ENCODE data around the gene L3MBTL2.
"Not testable (repeated sequence)": the region's sequence is repeated elsewhere in the genome, so short reads cannot be mapped to it uniquely, and the experiment has no call there.

L3MBTL2 gene

GRCh38 chr22:41204992-41205900 is at the start of gene L3MBTL2:
Gene L3MBTL2, plus strand, starts transcription at chr22:41205312. Its CDS starts 51 bp downstream, at chr22:41205363.
- peak; percentile 96 to 99 (median 98) for DNase-seq (ENCODE audit: low read depth in 3 of 3)

- no peak for DNase-seq (ENCODE audit: low read depth in 3 of 3)
Observed at GRCh38 chr22:41157083-41157482, 48.0 kb upstream of the L3MBTL2 start.

DNA sequence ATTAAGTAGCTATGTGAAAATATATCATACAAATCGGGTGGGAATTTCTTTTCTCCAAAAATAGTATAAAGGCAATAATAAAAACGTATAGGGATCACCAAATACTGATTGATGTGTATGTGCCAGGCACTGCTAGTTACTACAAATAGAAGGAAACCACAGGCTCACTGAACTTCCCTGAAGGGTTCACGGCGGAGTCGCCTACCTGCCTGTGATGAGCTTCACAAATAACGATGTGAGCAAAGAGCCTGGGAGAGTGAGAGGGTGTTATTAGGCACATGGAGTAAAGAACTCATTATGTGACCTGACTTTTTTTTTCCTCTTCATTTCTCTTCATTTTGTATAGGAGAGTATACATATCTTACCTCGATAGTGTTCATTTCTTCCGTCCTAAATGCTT is 36.0 kb upstream of the L3MBTL2 start:
- no peak for DNase-seq (ENCODE audit: low read depth in 3 of 3)

GRCh38 chr22:41171996-41172395 is 33.1 kb upstream of the L3MBTL2 start:
- no peak for DNase-seq (ENCODE audit: low read depth in 3 of 3)

DNA sequence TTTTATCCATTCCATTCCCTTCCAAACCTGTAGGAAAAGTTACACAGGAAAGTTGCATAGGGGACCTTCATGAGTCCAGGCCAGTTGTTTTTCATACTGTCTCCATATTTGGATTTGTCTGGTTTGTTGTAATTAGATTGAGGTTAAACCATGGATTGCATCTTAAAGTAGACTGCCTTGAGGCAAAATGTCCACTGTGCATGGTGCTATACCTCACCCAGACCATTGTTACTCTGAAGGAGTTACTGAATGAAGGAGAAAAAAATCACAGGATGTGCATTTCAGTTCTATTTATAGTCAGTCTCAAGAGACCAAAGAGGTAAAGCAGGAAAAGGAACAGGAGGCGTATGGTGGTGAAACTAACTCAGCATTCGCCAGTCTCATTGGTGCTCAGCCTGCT is 29.6 kb upstream of the L3MBTL2 start:
- no peak for DNase-seq (ENCODE audit: low read depth in 3 of 3)

DNA sequence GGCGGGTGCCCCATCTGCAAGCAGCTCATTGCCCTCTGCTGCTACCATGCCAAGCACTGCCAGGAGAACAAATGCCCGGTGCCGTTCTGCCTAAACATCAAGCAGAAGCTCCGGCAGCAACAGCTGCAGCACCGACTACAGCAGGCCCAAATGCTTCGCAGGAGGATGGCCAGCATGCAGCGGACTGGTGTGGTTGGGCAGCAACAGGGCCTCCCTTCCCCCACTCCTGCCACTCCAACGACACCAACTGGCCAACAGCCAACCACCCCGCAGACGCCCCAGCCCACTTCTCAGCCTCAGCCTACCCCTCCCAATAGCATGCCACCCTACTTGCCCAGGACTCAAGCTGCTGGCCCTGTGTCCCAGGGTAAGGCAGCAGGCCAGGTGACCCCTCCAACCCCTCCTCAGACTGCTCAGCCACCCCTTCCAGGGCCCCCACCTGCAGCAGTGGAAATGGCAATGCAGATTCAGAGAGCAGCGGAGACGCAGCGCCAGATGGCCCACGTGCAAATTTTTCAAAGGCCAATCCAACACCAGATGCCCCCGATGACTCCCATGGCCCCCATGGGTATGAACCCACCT is 28.0 kb upstream of the L3MBTL2 start:
- DNase-seq (ENCODE audit: low read depth in 3 of 3) = no peak

DNA sequence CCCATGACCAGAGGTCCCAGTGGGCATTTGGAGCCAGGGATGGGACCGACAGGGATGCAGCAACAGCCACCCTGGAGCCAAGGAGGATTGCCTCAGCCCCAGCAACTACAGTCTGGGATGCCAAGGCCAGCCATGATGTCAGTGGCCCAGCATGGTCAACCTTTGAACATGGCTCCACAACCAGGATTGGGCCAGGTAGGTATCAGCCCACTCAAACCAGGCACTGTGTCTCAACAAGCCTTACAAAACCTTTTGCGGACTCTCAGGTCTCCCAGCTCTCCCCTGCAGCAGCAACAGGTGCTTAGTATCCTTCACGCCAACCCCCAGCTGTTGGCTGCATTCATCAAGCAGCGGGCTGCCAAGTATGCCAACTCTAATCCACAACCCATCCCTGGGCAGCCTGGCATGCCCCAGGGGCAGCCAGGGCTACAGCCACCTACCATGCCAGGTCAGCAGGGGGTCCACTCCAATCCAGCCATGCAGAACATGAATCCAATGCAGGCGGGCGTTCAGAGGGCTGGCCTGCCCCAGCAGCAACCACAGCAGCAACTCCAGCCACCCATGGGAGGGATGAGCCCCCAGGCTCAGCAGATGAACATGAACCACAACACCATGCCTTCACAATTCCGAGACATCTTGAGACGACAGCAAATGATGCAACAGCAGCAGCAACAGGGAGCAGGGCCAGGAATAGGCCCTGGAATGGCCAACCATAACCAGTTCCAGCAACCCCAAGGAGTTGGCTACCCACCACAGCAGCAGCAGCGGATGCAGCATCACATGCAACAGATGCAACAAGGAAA is 27.3 kb upstream of the L3MBTL2 start:
- no peak for DNase-seq (ENCODE audit: low read depth in 3 of 3)

- DNase-seq (ENCODE audit: low read depth in 3 of 3) = no peak
Observed at GRCh38 chr22:41178425-41178975, 26.6 kb upstream of the L3MBTL2 start.

- not testable (repeated sequence) for DNase-seq (ENCODE audit: low read depth in 3 of 3)
Observed at GRCh38 chr22:41180362-41180761, 24.8 kb upstream of the L3MBTL2 start.

DNA sequence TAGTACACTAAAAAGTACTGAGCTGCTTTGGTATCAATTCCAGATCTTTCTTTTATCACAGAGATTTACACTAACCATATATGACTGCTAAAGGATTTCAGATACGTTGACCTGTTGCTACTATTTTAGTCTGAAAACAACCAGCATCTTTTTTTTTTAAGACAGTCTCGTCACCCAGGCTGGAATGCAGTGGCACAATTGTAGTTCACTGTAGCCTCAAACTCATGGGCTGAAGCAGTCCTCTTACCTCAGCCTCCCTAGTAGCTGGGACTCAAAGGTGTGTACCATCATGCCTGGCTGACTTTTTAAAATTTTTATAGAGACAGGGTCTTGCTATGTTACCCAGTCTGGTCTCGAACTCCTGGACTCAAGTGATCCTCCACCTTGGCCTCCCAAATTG is 24.2 kb upstream of the L3MBTL2 start:
- DNase-seq (ENCODE audit: low read depth in 3 of 3) = no peak

DNA sequence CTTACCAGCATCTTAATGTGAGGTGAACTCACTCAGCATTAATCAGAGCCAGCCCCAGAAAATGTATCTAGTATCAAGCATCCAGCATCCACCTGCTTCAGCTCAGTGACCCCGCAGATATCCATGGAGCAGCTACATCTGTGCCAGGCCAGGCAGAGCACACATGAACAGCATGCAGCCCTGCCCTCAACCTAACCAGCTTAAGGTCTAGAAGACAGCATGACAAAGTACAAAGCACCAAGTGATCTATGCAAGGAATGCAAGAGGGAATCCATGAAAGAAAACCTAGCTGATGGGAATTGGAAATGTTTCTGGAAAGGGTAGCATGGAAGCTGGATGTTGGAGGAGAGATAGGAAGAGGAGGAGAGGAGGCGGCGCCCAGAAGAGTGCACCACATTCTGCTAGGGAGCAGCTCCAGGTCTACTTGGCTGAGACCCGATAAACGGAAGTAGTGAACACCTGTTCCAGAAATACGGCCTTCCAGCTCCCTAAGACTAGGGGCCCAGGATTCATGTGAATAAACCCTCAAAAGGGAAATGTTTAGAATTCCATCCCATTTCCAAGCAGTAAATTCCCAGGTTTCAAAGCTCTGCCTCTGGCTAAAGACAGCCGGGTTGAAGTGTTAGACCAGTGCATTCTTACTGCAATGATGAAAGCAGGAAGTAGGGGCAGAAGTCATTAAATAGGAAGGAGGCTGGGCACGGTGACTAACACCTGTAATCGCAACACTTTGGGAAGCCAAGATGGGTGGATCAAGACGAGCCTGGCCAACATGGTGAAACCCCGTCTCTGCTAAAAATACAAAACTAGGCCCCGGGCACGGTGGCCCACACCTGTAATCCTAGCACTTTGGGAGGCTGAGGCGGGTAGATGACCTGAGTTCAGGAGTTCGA is 23.5 kb upstream of the L3MBTL2 start:
- no peak for DNase-seq (ENCODE audit: low read depth in 3 of 3)

GRCh38 chr22:41184679-41185078 is 20.4 kb upstream of the L3MBTL2 start:
- DNase-seq (ENCODE audit: low read depth in 3 of 3) = no peak

DNA sequence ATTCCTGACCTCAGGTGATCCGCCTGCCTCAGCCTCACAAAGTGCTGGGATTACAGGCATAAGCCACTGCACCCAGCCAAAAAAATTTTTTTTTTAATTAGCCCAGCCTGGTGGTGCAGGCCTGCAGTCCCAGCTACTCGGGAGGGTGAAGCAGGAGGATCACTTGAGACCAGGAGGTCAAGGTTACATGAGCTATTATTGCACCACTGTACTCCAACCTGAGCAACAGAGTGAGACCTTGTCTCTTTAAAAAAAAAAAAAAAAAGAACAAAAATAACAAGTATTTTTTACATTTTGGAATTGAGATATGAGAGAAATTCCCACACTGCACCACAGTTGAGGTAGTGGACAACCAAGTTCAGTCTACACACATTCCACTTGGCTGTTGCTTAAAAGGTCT is 13.6 kb upstream of the L3MBTL2 start:
- DNase-seq (ENCODE audit: low read depth in 3 of 3) = no peak

GRCh38 chr22:41193829-41194228 is 11.3 kb upstream of the L3MBTL2 start:
- no peak for DNase-seq (ENCODE audit: low read depth in 3 of 3)

GRCh38 chr22:41197038-41197972 is 7.8 kb upstream of the L3MBTL2 start:
- DNase-seq (ENCODE audit: low read depth in 3 of 3) = peak; percentile 45 to 82 (median 55)

DNA sequence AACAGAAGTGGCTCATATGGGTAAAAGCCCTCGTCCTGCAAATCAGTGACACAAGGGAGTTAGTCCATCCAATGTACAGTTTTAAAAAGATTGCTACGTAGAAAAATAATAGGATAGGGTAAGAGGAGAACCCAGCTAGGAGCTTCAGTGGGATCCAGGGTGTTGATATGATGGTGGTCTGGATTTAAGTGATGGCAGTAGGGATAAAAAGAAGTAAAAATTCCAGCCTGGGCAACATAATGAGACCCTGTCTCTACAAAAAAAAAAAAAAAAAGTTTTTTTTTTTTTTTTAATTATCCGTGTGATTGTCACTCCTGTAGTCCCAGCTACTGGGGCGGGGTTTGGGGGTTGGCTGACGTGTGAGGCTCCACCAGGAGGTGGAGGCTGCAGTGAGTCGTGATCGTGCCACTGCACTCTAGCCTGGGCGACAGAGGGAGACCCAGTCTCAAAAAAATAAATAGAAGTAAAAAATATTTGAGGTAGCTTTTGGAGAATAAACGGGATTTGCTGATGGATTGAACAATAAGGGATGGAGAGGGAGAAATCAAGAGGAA is 7.0 kb upstream of the L3MBTL2 start:
- DNase-seq (ENCODE audit: low read depth in 3 of 3) = peak; percentile 29 to 53 (median 51)

GRCh38 chr22:41201141-41201540 is 4.0 kb upstream of the L3MBTL2 start:
- no peak for DNase-seq (ENCODE audit: low read depth in 3 of 3)

GRCh38 chr22:41203118-41203517 is 2.0 kb upstream of the L3MBTL2 start:
- no peak for DNase-seq (ENCODE audit: low read depth in 3 of 3)

DNA sequence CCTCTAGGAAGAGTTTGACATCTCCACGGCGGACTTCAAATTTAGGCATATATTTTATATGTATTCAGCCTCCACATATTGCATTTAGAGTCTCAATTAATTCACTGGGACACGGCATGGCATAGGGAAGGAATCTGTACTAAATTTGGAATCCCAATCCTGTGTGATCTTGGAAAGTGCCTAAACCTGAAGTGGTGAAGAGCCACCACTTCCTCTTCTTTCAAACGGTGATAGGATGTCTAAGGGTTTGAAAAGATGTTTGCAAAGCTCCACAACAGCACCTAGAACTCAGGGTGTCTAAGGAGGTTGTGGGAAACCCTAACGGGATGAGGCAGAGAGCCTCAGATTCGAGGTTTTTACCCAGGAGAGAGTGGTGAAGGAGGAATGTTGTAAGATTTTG is 1.0 kb upstream of the L3MBTL2 start:
- DNase-seq (ENCODE audit: low read depth in 3 of 3) = no peak

- DNase-seq (ENCODE audit: low read depth in 3 of 3) = no peak
Observed at GRCh38 chr22:41206719-41207118, 1.6 kb downstream of the L3MBTL2 start.
